Testis (tissue), 2 donors: ENCODE measurements around the gene GRIN2D.

Experiments
- CTCF ChIP-seq, 3 experiments: fragments of 450-650 bp in 2 of 3; fragments of 200-600 bp in 1 of 3; sonication (generic) in 1 of 3; IDR thresholded peaks; one replicate each; pipeline ENCODE4 v1.5.1; 2016 to 2019; ENCODE audit warnings: antibody characterized with exemption in 3 of 3, mild to moderate bottlenecking in 2 of 3, moderate library complexity in 1 of 3
- POLR2A ChIP-seq: fragments of 450-650 bp; IDR thresholded peaks from one replicate; pipeline ENCODE4 v1.6.1; 2017; ENCODE audit warnings: antibody characterized with exemption, mild to moderate bottlenecking, moderate library complexity

- no peak for TF ChIP-seq CTCF (IDR thresholded peaks at IDR 0.05)
- no peak for TF ChIP-seq POLR2A
Observed at GRCh38 chr19:48419158-48419920, 25.9 kb downstream of the GRIN2D start.
